Measurements from ENCODE around the gene TP53I3.

TP53I3 gene

GRCh38 chr2:24077879-24078278, 6.8 kb downstream of the TP53I3 start:
- no peak for DNase-seq (ENCODE audit: low read depth)
- H3K4me3 ChIP-seq (ENCODE audit: low read depth, low read length): peak overlapping the region; percentile 79
- TF ChIP-seq MAX (IDR thresholded peaks at IDR 0.05; ENCODE audit: low read depth, low read length) (no peak), POLR2A (IDR thresholded peaks at IDR 0.05; ENCODE audit: extremely low read depth, insufficient read length) (no peak), CTCF (IDR thresholded peaks at IDR 0.05; ENCODE audit: low read depth, low read length) (no peak), MYC (IDR thresholded peaks at IDR 0.05; ENCODE audit: low read depth, low read length) (no peak)

GRCh38 chr2:24077535-24077877, 7.1 kb downstream of the TP53I3 start:
- TF ChIP-seq POLR2A (IDR thresholded peaks at IDR 0.05; ENCODE audit: extremely low read depth, insufficient read length) (no peak), CTCF (IDR thresholded peaks at IDR 0.05; ENCODE audit: low read depth, low read length) (no peak), MYC (IDR thresholded peaks at IDR 0.05; ENCODE audit: low read depth, low read length) (no peak), MAX (IDR thresholded peaks at IDR 0.05; ENCODE audit: low read depth, low read length) (no peak)
- peak overlapping the region; percentile 79 for H3K4me3 ChIP-seq (ENCODE audit: low read depth, low read length)
- DNase-seq (ENCODE audit: low read depth): no peak

GRCh38 chr2:24076849-24077534, 7.6 kb downstream of the TP53I3 start:
- TF ChIP-seq POLR2A (IDR thresholded peaks at IDR 0.05; ENCODE audit: extremely low read depth, insufficient read length) (peak; percentile 27), CTCF (IDR thresholded peaks at IDR 0.05; ENCODE audit: low read depth, low read length) (no peak), MYC (IDR thresholded peaks at IDR 0.05; ENCODE audit: low read depth, low read length) (peak; percentile 61), MAX (IDR thresholded peaks at IDR 0.05; ENCODE audit: low read depth, low read length) (peak; percentile 65)
- peak; percentile 75 for DNase-seq (ENCODE audit: low read depth)
- peak overlapping the region; percentile 79 for H3K4me3 ChIP-seq (ENCODE audit: low read depth, low read length)

GRCh38 chr2:24075915-24076848, 8.5 kb downstream of the TP53I3 start, which contains the start of gene SF3B6:
Gene SF3B6, minus strand, starts transcription at chr2:24076326. Its CDS starts 97 bp downstream, at chr2:24076229.
- TF ChIP-seq MYC (IDR thresholded peaks at IDR 0.05; ENCODE audit: low read depth, low read length) (peak; percentile 72), MAX (IDR thresholded peaks at IDR 0.05; ENCODE audit: low read depth, low read length) (peak; percentile 51), CTCF (IDR thresholded peaks at IDR 0.05; ENCODE audit: low read depth, low read length) (no peak), POLR2A (IDR thresholded peaks at IDR 0.05; ENCODE audit: extremely low read depth, insufficient read length) (peak; percentile 91)
- H3K4me3 ChIP-seq (ENCODE audit: low read depth, low read length): peak within 1 kb of the TSS; percentile 79
- peak; percentile 100 for DNase-seq (ENCODE audit: low read depth)

- DNase-seq (ENCODE audit: low read depth): no peak
- TF ChIP-seq CTCF (IDR thresholded peaks at IDR 0.05; ENCODE audit: low read depth, low read length) (no peak), POLR2A (IDR thresholded peaks at IDR 0.05; ENCODE audit: extremely low read depth, insufficient read length) (no peak), MAX (IDR thresholded peaks at IDR 0.05; ENCODE audit: low read depth, low read length) (no peak)
- peak overlapping the region; percentile 79 for H3K4me3 ChIP-seq (ENCODE audit: low read depth, low read length)
These were observed 9.4 kb downstream of the TP53I3 start for GRCh38 chr2:24075259-24075658.

Data from NB4 (cell line).